K562 (cell line): ENCODE data around the gene SLC1A3. TPM values are rescaled to one million over a fixed set of nuclear protein-coding genes. Genes with fewer than 3 reads are reported as not detected.

ENCODE experiments used
- EWSR1 ChIP-seq: fragments of 450-650 bp; IDR thresholded peaks from 2 replicates; pipeline ENCODE4 v1.6.1; 2018; ENCODE audit warnings: borderline replicate concordance, mild to moderate bottlenecking, low read depth, moderate library complexity; ENCODE audit not compliant: partially characterized antibody
- POU5F1 ChIP-seq: fragments of 150-350 bp; IDR thresholded peaks from 2 replicates; pipeline ENCODE4 v1.6.1; 2014; ENCODE audit warnings: borderline replicate concordance, low read length, low read depth, mild to moderate bottlenecking; ENCODE audit not compliant: partially characterized antibody
- RNF219 ChIP-seq: fragments of 250-450 bp; sonication (Bioruptor Pico); IDR thresholded peaks from 2 replicates; pipeline ENCODE4 v1.5.0; 2022; ENCODE audit warnings: mild to moderate bottlenecking
- ZBTB40 ChIP-seq, 2 experiments: fragments of 450-650 bp in 1 of 2; sonication (generic) in 1 of 2; formaldehyde crosslinking in 1 of 2; IDR thresholded peaks; 2 replicates each; pipeline versions ENCODE4 v1.7.1 to v1.9.0; 2016 to 2022; ENCODE audit warnings: inconsistent platforms in 1 of 2, mild to moderate bottlenecking in 1 of 2, missing genetic modification reagents in 1 of 2
- polyA plus RNA-seq, 8 experiments: library from polyadenylated mRNA; depleted of rRNA in 4 of 8; stranded (reverse) in 5 of 8; unstranded in 3 of 8; fragments of >200 nt; fragmentation: Nextera tagmentation in 2 of 8; fragmentation: Illumina TruSeq in 1 of 8; extraction: Ambion mirVana in 2 of 8; extraction: Trizol in 1 of 8; gene quantifications; 2 replicates each; pipeline versions ENCODE4 v1.2.1 to v1.2.3, GENCODE V29; 2011 to 2014; ENCODE audit warnings: inconsistent platforms in 1 of 8, missing spikeins in 1 of 8
- total RNA-seq, 7 experiments: library from RNA; depleted of rRNA in 6 of 7; stranded (reverse); fragments of >200 nt in 6 of 7; fragmentation: Illumina TruSeq in 2 of 7; extraction: Trizol in 2 of 7; gene quantifications; 2 replicates each; pipeline versions ENCODE4 v1.2.1 to v1.2.3, GENCODE V29; 2011 to 2021; ENCODE audit warnings: low replicate concordance in 1 of 7

SLC1A3 gene
- total and polyA plus RNA-seq, 9 of the 15 experiments (the other 6 are each of a cell fraction or from before 2014, with no cell fraction given): 0.13 TPM; not detected in 8

- TF ChIP-seq ZBTB40 (IDR thresholded peaks at IDR 0.05) (no peak), ZBTB40 (CRISPR knock-in tag; IDR thresholded peaks at IDR 0.05) (no peak), POU5F1 (no peak), EWSR1 (no peak), RNF219 (CRISPR knock-in tag) (no peak)
Measured at GRCh38 chr5:36587354-36587753, 19.1 kb upstream of the SLC1A3 start (continued).
